ENCODE measurements around the gene LELP1.

- no peak for TF ChIP-seq POLR2A (IDR thresholded peaks at IDR 0.05; ENCODE audit: low read length)
- TF ChIP-seq GATA1 (IDR thresholded peaks at IDR 0.05; ENCODE audit: low read depth, low read length): no peak
Measured at GRCh38 chr1:153195216-153195615, 8.0 kb upstream of the LELP1 start.
